GM19043 (cell line): ENCODE measurements around the gene MACROD2.
A peak's percentile ranks its signal among the peaks of the same experiment; 100 is the strongest.

Experiments used
- ATAC-seq: cut with Tn5 transposase; IDR thresholded peaks from one replicate; pipeline ENCODE4 v1.9.1; 2021; ENCODE audit warnings: low read depth; ENCODE audit not compliant: unreplicated experiment

The MACROD2 gene

DNA sequence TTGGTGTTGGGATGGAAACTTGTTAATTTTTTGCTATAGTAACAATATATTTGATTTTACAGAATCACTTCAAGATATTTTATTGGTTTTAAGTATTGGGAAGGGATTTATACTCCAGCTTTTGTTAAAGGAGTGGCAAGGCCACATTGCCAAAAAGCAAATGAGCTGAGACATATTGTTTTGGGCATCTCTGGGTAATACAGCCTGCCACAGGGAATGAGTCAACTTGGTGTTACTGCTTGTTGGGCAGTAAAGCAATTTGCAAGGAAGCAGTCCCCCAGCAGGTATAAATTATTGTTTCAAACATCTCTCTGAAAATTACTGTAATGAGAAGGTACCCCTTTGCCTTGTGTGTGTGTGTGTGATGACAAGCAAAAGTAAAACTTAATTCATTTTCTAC is 1210.4 kb downstream of the MACROD2 start:
- no peak for ATAC-seq

DNA sequence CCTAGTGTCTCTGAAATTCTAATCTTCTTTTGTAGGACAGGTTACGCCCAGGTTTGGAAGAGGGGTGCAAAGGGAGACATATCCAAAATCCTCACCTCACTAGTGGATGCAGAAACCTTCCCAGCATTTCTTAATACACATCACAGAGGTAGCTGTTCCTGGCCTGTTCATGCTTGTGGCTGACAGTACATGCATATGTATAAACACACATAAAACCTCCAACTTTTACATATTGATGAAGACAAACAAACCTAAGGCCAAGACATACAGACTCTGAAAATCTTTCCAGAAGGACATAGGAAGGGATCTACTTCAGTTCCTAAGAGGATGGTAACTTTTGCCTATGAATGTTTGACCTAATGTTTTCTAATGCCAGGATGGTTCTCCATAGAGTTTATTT is 1214.2 kb downstream of the MACROD2 start:
- no peak for ATAC-seq

DNA sequence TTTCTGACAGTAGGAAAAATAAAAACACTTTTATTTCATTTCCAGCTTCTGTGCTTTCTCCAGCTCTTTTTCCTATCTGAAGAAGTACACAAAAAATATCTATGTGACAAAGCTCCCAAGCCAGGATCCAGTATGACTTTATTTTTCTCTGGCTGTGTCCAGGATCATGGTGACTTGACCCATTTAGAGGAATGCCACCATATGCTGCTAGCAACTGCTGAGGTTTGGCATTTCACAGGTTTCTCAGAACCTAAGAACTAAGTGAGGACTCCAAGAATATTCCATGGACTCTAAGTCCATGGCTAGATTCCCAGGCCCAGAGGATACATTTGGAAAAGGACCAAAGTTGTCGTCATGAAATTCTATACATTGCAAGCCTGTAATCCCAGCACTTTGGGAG is 1218.7 kb downstream of the MACROD2 start:
- no peak for ATAC-seq

- ATAC-seq = no peak
Measured at GRCh38 chr20:15220009-15220656, 1224.8 kb downstream of the MACROD2 start.

DNA sequence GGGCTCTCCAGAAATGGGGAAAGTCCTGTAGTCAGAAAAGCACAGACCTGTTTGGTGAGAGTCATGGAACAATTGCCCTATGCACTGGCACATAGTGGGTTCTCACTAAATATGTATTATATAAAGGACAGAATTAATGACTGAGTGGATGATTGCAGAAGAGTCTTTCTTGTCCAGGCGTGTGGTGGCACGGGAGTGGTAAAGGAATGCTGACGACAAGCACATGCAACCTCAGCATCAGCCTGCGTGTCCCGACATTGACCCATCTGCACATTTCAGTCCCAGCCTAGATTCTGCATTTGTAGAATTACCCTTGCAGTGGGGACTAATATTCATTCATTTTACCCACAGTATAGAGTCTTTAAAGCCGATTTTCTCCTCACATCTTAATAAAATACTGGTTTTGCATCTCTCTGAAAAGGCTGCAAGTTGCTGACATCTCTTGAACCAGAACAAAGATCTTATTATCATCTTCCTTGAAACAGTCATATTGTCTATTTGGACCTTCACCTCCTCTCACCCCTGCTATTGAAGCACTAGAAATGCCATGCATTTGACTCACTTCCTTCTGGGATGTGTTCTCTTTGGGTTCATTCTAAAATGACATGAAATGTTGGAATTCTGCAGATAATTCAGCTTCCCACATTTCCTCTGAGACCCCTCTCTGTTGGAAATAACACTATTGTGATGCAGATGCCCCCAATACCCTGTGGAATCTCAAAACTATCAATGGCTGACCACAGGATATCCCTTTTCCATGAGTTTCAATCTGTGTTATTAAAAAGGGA is 1225.7 kb downstream of the MACROD2 start:
- no peak for ATAC-seq

GRCh38 chr20:15222502-15223330 is 1227.4 kb downstream of the MACROD2 start:
- no peak for ATAC-seq

GRCh38 chr20:15224199-15224598 is 1228.9 kb downstream of the MACROD2 start:
- no peak for ATAC-seq

DNA sequence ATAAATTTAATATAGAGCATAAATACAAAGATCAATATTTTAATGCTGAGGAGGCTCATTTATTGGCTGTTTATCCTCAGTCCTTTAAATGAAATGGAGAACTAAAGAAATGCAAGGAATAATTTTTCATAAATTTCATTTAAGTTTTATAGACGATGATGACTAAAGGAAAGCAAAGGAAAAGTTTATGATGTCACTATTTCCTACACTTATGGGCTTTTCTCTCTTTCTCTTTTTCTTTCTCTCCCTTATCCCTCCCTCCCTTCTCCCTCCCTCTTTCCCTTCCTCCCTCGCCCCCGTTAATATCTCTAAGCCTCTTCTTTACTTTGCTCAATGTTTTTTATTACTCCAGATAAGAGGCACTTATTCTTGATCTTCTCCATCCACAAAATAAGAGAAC is 1231.8 kb downstream of the MACROD2 start:
- no peak for ATAC-seq

- ATAC-seq = no peak
Measured at GRCh38 chr20:15232243-15232642, 1236.9 kb downstream of the MACROD2 start.

DNA sequence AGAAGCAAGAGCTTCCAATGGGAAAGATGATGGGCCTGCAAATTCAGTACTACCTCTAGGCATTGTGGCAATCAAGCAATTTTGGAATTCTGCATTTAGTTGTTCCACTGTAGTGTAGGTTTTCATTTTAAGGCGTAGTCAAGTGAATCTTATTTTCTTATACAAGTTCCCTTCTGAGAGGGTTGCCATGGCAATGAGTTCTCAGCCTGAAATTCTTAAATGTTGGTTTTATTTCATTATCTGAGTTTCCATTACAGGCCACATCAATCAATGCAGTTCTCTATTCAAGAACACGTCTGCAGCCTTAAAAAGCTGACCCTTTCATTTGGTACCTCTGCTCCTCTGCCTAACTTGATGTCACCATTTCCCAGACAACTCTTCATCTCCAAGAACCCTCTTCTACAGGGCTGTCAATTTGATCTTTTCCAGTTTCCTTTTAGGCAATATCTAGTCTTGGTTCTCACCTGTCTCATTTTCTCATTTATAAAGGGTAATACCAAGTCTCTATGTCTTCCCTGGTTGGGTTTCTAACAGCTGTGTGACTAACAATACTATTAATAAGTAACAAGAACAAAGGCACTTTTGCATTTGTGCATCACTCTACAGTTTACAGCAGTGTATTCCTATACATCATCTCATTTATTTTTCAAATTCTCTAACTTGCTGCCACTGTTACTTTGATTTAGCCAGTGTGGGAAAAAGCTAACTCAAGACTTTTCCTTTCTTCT is 1240.3 kb downstream of the MACROD2 start:
- ATAC-seq = peak; percentile 48

- no peak for ATAC-seq
Measured at GRCh38 chr20:15236812-15237211, 1241.5 kb downstream of the MACROD2 start.

DNA sequence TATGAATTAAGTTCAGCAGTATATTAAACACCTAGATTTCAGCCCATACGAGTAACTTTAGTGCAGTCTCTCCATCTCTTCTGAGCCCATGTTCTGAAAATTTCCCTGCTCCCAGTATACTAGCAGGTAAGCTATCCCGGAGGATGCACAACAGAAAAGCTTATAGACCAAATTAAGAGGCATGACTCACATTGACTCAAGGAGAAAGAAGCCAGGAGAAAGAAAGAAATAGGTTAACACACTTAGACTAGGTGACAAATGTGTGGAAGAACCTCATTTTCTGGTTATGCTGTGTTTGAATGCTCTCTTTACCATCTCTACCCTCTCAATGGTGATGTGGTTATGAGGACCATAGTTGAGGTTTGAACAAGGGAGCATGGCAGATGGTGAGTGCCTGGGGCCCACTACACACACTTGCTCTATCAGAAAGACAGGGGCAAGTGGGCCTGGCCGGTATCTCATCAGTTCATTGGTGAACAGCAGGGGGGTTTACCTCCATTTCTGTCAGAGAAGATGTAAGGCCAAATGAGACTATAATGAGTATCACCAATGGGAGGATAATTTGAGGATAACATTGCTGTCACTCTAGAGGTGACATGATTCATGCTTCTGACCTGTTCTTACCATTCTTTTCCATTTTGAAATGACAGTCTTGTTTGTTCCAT is 1244.4 kb downstream of the MACROD2 start:
- no peak for ATAC-seq

- no peak for ATAC-seq
Measured at GRCh38 chr20:15240801-15241200, 1245.5 kb downstream of the MACROD2 start.

DNA sequence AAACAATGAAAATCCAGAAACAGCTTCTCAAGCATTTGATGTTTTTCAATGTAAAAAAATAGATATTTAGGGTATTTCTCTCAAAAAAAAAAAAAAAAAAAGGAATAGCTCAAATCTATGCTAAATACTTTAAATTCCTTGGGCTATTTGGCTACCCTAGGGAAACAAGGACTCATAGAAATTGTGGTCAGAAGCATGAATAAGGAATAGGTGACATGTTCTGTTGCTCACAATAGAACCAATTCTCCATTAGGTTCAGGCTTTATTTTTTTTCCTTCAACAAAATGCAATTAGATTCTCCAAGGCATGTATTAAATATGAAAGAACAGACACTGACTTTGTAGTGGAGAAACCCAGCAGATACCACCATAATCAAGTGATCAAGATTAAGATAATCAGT is 1246.4 kb downstream of the MACROD2 start:
- no peak for ATAC-seq

DNA sequence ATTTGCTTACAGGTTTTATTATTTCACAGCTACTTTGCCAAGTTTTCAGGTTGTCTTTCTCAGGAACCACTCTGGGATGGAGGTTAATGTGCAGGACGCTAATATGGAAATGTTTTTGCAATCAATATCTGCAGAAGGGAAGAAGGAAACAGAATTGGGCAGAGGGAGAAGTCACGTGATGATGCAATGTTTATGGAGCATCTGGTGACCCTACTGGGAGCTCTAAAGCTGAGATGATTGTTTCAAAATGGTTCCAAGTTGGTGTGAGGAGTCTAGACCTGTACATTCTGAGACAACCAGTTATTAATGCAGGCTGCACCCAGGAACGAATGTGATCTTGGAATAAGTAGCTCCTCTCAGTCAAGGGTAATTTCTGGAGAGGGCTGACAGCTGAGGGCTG is 1247.5 kb downstream of the MACROD2 start:
- ATAC-seq = no peak

- no peak for ATAC-seq
Measured at GRCh38 chr20:15245896-15246295, 1250.6 kb downstream of the MACROD2 start.

DNA sequence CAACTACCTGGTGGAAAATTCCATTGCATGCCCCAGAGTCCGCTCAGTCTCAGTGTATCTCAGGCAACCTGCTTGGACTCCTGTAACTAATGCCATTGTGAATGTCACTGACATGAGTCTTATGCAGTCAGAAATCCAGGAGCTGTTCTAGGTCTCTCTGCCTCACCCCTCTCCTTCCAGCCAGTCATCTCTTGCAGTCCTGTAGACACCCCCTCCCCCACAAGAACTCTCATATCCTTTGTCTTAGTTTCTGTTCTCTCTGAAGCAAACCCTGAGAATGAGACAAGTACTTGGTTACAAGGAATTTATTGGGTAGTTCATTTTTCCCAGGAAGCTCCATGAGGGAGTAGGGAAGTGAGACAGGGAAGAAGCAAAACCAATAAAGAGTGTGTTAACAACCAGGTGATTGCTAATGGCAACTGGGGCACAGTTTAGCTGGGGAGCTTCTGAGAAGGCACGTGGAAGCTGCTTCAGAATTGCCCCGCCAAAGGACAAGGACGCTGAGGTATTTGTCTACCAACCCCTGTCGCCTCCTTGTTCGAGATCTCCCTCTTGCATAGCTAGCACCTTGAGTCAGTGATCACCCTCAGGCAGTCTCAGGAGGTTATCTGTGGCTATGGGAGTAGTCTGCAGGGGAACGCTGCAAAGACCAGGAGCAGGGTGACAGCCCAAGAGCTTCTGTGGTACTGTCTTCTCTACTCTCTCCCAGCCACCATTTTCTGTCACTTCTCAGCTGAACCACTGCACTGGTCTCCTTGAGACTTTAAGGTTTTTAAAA is 1253.5 kb downstream of the MACROD2 start:
- no peak for ATAC-seq

- no peak for ATAC-seq
Measured at GRCh38 chr20:15251171-15251570, 1255.9 kb downstream of the MACROD2 start.

DNA sequence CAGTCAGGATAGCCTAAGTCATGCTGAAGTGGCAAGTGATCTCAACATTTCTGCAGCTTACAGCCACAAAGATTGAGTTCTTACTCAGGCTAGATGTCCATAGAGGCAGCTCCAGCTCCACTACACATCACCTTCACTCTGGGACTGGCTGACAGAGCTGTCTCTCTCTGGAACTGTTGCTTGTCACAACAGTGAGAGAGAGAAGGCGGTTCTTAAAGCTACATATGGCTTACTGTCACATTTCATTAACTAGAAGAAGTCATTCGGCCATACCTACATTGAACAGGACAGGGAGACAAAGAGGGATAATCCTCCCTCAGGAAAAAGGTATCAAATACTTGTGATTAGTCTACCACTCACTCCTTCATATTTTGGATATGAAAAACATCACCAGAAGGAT is 1257.0 kb downstream of the MACROD2 start:
- ATAC-seq = no peak
